Measurements from ENCODE around the gene TMEM270. TPM values are rescaled to one million over a fixed set of nuclear protein-coding genes. Genes with fewer than 3 reads are reported as not detected.

The TMEM270 gene
- total RNA-seq, 4 donors from 2014 or later: not detected

DNA sequence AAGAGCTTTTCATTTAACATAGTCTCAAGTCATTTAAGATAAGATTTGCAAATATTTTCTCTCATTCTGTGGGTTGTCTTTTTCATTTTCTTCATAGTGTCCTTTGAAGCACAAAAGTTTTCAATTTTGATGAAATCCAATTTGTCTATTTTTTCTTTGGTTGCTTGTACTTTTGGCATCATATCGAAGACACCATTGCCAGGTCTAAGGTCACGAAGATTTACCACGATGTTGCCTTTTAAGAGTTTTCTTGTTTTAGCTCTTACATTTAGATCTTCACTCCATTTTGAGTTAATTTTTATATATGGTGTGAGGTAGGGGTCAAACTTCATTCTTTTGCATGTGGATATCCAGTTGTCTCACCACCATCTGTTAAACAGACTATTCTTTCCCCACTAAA, 34.7 kb downstream of the TMEM270 start:
- no peak for ATAC-seq

DNA sequence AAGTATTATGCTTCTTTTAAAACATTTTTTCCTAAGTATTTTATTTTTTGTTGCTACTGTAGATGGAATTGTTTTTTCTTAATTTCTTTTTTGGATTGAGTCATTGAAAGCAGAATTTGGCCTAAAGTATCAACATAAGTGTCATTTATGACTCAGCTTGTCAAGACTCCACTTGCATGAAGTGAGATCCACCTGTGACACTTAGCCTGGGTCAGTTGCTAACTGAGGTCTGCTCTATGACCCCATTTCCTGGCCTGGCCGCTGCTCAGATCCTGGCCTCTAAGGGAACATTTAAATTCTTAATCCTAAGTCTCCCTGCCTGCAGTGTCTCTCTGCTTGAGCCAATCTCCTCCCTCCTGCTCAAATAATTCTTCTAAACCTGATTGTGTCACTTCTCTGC, 35.5 kb downstream of the TMEM270 start:
- H3K4me1 ChIP-seq: peaks cover 8 to 9% of the 10 kb centered on the region in 2 donors
- DNase-seq (peak in 1 of 2 donors; percentile 53), ATAC-seq (peak in 1 of 2 donors; percentile 29)
- H3K27me3 ChIP-seq: peaks cover 0 to 14% (median 0%) of the 10 kb centered on the region in 3 donors
- TF ChIP-seq, protein P1, sequence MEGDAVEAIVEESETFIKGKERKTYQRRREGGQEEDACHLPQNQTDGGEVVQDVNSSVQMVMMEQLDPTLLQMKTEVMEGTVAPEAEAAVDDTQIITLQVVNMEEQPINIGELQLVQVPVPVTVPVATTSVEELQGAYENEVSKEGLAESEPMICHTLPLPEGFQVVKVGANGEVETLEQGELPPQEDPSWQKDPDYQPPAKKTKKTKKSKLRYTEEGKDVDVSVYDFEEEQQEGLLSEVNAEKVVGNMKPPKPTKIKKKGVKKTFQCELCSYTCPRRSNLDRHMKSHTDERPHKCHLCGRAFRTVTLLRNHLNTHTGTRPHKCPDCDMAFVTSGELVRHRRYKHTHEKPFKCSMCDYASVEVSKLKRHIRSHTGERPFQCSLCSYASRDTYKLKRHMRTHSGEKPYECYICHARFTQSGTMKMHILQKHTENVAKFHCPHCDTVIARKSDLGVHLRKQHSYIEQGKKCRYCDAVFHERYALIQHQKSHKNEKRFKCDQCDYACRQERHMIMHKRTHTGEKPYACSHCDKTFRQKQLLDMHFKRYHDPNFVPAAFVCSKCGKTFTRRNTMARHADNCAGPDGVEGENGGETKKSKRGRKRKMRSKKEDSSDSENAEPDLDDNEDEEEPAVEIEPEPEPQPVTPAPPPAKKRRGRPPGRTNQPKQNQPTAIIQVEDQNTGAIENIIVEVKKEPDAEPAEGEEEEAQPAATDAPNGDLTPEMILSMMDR (IDR thresholded peaks at IDR 0.05 in 4 of 5, conservative IDR thresholded peaks at IDR 0.05 in 1 of 5): peak in 1 of 5 experiments; percentile 4
- no peak for TF ChIP-seq POLR2A (IDR thresholded peaks at IDR 0.05)
- H3K4me3 ChIP-seq: no peak overlapping the region
- intact Hi-C loops (cut with DNase I; ENCODE audit: low total_unique reads) (no loop called here), in situ Hi-C loops (cut with MboI; ENCODE audit: low sequenced_read_pairs in 4 of 4) (no loop called here)
- no peaks in the 10 kb centered on the region for H3K36me3 ChIP-seq
- no peak overlapping the region for H3K27ac ChIP-seq
- H3K9me3 ChIP-seq: peaks cover 0 to 7% (median 0%) of the 10 kb centered on the region in 3 donors

More for the DNA sequence above, 34.7 kb downstream of the TMEM270 start:
- in situ Hi-C loops (cut with MboI; ENCODE audit: low sequenced_read_pairs in 4 of 4) (no loop called here), intact Hi-C loops (cut with DNase I; ENCODE audit: low total_unique reads) (no loop called here)
- no peak overlapping the region for H3K4me3 ChIP-seq
- no peak for TF ChIP-seq POLR2A (IDR thresholded peaks at IDR 0.05)
- TF ChIP-seq, protein P1 (IDR thresholded peaks at IDR 0.05 in 4 of 5, conservative IDR thresholded peaks at IDR 0.05 in 1 of 5): no peak
- no peaks in the 10 kb centered on the region for H3K36me3 ChIP-seq
- peaks cover 8 to 9% of the 10 kb centered on the region in 2 donors for H3K4me1 ChIP-seq
- peak overlapping the region; percentile 13 to 47 (median 32) for H3K27ac ChIP-seq
- no peak for DNase-seq
- H3K9me3 ChIP-seq: peaks cover 0 to 7% (median 0%) of the 10 kb centered on the region in 3 donors
- peaks cover 0 to 14% (median 0%) of the 10 kb centered on the region in 3 donors for H3K27me3 ChIP-seq

DNA sequence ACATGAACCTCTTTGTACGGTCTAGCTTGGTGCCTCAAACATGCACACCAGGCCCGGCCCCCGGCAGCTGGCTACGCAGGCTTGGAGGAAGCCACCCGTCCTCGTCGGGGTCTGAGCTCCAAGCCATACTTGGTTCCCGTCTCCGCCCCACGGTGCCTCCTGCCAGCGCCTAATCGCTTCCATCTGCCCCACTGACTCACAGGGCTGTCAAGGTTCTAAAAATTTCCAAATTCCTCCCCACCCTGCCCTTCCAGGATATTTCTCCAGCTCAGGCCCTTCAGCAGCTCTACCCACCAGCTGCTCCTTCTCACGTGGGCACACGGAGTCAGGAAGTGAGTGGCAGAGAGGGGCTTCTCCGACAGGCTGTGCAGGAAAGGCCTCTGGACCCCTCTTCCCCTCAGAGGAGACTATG, 38.8 kb downstream of the TMEM270 start:
- TF ChIP-seq POLR2A (IDR thresholded peaks at IDR 0.05): no peak
- TF ChIP-seq, protein P1 (IDR thresholded peaks at IDR 0.05 in 4 of 5, conservative IDR thresholded peaks at IDR 0.05 in 1 of 5): no peak
- Histone ChIP-seq H3K4me1 (no peaks in the 10 kb centered on the region), H3K4me3 (no peak overlapping the region), H3K9me3 (peaks cover 0 to 7% (median 0%) of the 10 kb centered on the region in 3 donors), H3K36me3 (no peaks in the 10 kb centered on the region), H3K27ac (peak overlapping the region in 1 of 4 donors; percentile 22), H3K27me3 (peaks cover 0 to 14% (median 0%) of the 10 kb centered on the region in 3 donors)
- ATAC-seq: peak; percentile 59 to 60
- DNase-seq: peak; percentile 40 to 65
- intact Hi-C loops (cut with DNase I; ENCODE audit: low total_unique reads): no loop called here
- in situ Hi-C loops (cut with MboI; ENCODE audit: low sequenced_read_pairs in 4 of 4): no loop called here

DNA sequence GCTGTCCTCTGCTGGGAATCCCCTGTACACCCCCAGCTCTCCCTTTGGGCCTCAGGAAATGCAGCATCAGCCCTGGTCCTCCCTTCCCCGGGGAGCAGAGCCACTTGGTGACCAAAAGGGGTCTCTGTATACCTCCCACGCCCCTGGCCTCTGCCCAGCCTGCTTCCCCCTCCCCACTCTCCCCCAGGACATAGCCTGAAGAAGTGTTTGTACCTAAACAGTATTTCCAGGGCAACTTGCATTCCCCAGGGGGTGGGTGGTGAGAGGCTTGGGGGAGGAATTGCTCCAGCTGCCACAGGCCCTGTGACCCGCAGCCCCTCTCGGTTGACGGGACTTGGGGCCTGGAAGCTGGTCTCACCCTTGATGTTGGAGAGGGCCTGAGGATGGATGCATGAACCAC, 39.3 kb downstream of the TMEM270 start:
- in situ Hi-C loops (cut with MboI; ENCODE audit: low sequenced_read_pairs in 4 of 4): no loop called here
- DNase-seq (no peak), ATAC-seq (no peak)
- Histone ChIP-seq H3K4me3 (no peak overlapping the region), H3K9me3 (peaks cover 0 to 7% (median 0%) of the 10 kb centered on the region in 3 donors), H3K4me1 (no peaks in the 10 kb centered on the region), H3K27ac (peak overlapping the region in 1 of 4 donors; percentile 22), H3K36me3 (no peaks in the 10 kb centered on the region), H3K27me3 (peaks cover 0 to 11% (median 0%) of the 10 kb centered on the region in 3 donors)
- TF ChIP-seq, protein P1 (IDR thresholded peaks at IDR 0.05 in 4 of 5, conservative IDR thresholded peaks at IDR 0.05 in 1 of 5): no peak
- no peak for TF ChIP-seq POLR2A (IDR thresholded peaks at IDR 0.05)
- intact Hi-C loops (cut with DNase I; ENCODE audit: low total_unique reads): no loop called here

All from gastrocnemius medialis (tissue), 4 donors.